Lower leg skin (tissue), 3 donors: ENCODE measurements around the gene GTF2F2.

Experiments
- POLR2A ChIP-seq, 2 donors: fragments of 450-650 bp; IDR thresholded peaks; one replicate each; pipeline ENCODE4 v1.6.1; 2016 to 2017; ENCODE audit warnings: antibody characterized with exemption in 2 of 2, mild to moderate bottlenecking in 1 of 2, moderate library complexity in 1 of 2
- TF ChIP-seq, protein P1 (sequence below), 3 donors: fragments of 450-650 bp; IDR thresholded peaks; one replicate each; pipeline ENCODE4 v1.5.1; 2016; ENCODE audit warnings: antibody characterized with exemption in 3 of 3, mild to moderate bottlenecking in 3 of 3, moderate library complexity in 2 of 3

DNA sequence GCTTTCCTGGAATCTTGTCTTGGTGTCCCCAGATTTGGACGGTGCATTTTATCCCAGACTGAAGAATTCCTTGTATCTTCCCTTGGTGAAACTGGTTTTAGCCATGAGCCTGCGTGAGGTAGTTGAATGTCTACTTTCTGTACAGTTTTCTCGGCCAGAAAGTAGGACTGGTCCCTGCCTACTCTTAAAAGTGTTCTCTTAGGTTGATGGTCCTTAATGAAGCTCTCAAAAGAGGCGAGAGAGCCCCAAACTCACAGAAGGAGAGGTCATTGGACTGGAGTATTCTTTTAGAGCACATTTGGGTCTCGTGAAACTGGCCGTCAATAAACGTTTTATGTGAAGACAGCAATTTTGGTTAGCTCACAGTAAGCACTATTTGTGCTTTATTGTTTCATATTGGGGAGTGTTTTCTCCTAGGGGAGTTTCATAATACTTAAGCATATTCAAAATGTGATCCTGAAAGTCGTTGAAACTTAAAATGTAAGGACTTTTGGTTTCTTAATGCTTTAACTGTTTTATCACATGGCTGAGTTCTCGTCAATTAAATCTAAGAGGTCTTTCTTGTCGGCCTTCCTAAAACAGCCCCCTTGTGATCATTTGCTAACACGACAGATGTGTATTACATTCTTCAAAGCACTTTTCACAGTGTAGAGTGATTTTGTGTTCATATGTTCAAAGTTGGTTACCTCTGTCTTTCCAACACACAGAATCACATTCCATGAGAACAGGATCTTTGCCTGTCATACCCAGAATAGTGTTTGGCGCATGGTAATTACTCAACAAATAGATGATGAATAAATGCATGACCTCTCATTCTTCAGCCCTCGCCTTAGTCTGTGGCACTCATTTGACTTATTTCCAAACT is 889 bp downstream of the GTF2F2 start:
- no peak for TF ChIP-seq POLR2A (IDR thresholded peaks at IDR 0.05)
- TF ChIP-seq, protein P1, sequence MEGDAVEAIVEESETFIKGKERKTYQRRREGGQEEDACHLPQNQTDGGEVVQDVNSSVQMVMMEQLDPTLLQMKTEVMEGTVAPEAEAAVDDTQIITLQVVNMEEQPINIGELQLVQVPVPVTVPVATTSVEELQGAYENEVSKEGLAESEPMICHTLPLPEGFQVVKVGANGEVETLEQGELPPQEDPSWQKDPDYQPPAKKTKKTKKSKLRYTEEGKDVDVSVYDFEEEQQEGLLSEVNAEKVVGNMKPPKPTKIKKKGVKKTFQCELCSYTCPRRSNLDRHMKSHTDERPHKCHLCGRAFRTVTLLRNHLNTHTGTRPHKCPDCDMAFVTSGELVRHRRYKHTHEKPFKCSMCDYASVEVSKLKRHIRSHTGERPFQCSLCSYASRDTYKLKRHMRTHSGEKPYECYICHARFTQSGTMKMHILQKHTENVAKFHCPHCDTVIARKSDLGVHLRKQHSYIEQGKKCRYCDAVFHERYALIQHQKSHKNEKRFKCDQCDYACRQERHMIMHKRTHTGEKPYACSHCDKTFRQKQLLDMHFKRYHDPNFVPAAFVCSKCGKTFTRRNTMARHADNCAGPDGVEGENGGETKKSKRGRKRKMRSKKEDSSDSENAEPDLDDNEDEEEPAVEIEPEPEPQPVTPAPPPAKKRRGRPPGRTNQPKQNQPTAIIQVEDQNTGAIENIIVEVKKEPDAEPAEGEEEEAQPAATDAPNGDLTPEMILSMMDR (IDR thresholded peaks at IDR 0.05), result no peak
